ENCODE results near the gene PHETA2. TPM values are rescaled to one million over a fixed set of nuclear protein-coding genes. Genes with fewer than 3 reads are reported as not detected.

Gene PHETA2
- total RNA-seq, 1 experiment from 2014 or later, result 4.5 TPM

- H3K27me3 ChIP-seq (ENCODE audit: insufficient read depth, low read depth), result no peaks in the 10 kb centered on the region
- H3K9me2 ChIP-seq (ENCODE audit: insufficient read depth), result no peaks in the 10 kb centered on the region
- no peak overlapping the region for H3K4me3 ChIP-seq
- H3K9me3 ChIP-seq (ENCODE audit: insufficient read depth, low read depth), result peaks cover 6% of the 10 kb centered on the region; the same call in 1 of the 2 replicates
- CTCF ChIA-PET, result no interaction called here
- H3K79me2 ChIP-seq (ENCODE audit: low read depth), result no peaks in the 10 kb centered on the region
- no TSS peak for BruUV-seq (replicated peaks)
- intact Hi-C loops (cut with micrococcal nuclease; ENCODE audit: unreplicated experiment), result no loop called here
- POLR2A ChIA-PET (ENCODE audit: unreplicated experiment), result interaction anchor here (0.6 kb wide), 1 partner anchor 47 kb away, joined by 3 read pairs; no protein-coding TSS in a partner anchor
- no peaks in the 10 kb centered on the region for H3F3A ChIP-seq (ENCODE audit: insufficient read depth, low read depth)
- TF ChIP-seq, protein P1, sequence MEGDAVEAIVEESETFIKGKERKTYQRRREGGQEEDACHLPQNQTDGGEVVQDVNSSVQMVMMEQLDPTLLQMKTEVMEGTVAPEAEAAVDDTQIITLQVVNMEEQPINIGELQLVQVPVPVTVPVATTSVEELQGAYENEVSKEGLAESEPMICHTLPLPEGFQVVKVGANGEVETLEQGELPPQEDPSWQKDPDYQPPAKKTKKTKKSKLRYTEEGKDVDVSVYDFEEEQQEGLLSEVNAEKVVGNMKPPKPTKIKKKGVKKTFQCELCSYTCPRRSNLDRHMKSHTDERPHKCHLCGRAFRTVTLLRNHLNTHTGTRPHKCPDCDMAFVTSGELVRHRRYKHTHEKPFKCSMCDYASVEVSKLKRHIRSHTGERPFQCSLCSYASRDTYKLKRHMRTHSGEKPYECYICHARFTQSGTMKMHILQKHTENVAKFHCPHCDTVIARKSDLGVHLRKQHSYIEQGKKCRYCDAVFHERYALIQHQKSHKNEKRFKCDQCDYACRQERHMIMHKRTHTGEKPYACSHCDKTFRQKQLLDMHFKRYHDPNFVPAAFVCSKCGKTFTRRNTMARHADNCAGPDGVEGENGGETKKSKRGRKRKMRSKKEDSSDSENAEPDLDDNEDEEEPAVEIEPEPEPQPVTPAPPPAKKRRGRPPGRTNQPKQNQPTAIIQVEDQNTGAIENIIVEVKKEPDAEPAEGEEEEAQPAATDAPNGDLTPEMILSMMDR (conservative IDR thresholded peaks at IDR 0.05), result no peak
- no peak for TF ChIP-seq EZH2 (IDR thresholded peaks at IDR 0.05; ENCODE audit: low read depth)
- no peaks in the 10 kb centered on the region for H4K20me1 ChIP-seq (ENCODE audit: insufficient read depth)
- H3K4me2 ChIP-seq, result no peak overlapping the region
- no peak overlapping the region for H3K27ac ChIP-seq
- H2AFZ ChIP-seq, result no peak overlapping the region
- H3K4me1 ChIP-seq (replicated peaks; ENCODE audit: insufficient read depth), result no peaks in the 10 kb centered on the region
- H3K36me3 ChIP-seq (ENCODE audit: low read depth), result no peaks in the 10 kb centered on the region
- DNase-seq, result no peak
These were observed 40.5 kb upstream of the PHETA2 start for GRCh38 chr22:42033263-42034181.

- ChIA-PET POLR2A (ENCODE audit: unreplicated experiment) (no interaction called here), CTCF (no interaction called here)
- peaks cover 6% of the 10 kb centered on the region; the same call in 1 of the 2 replicates for H3K9me3 ChIP-seq (ENCODE audit: insufficient read depth, low read depth)
- H3K27me3 ChIP-seq (ENCODE audit: insufficient read depth, low read depth), result no peaks in the 10 kb centered on the region
- H2AFZ ChIP-seq, result no peak overlapping the region
- no peaks in the 10 kb centered on the region for H3K4me1 ChIP-seq (replicated peaks; ENCODE audit: insufficient read depth)
- DNase-seq, result no peak
- no peaks in the 10 kb centered on the region for H3K79me2 ChIP-seq (ENCODE audit: low read depth)
- no peaks in the 10 kb centered on the region for H4K20me1 ChIP-seq (ENCODE audit: insufficient read depth)
- intact Hi-C loops (cut with micrococcal nuclease; ENCODE audit: unreplicated experiment), result no loop called here
- H3K4me3 ChIP-seq, result no peak overlapping the region
- TF ChIP-seq EZH2 (IDR thresholded peaks at IDR 0.05; ENCODE audit: low read depth), result no peak
- no peaks in the 10 kb centered on the region for H3K36me3 ChIP-seq (ENCODE audit: low read depth)
- H3K9me2 ChIP-seq (ENCODE audit: insufficient read depth), result no peaks in the 10 kb centered on the region; the same call in 1 of the 2 replicates
- H3K4me2 ChIP-seq, result no peak overlapping the region
- H3K27ac ChIP-seq, result no peak overlapping the region
- H3F3A ChIP-seq (ENCODE audit: insufficient read depth, low read depth), result no peaks in the 10 kb centered on the region
- BruUV-seq (replicated peaks), result no TSS peak
These were observed 38.8 kb upstream of the PHETA2 start for GRCh38 chr22:42035256-42035655.

DNA sequence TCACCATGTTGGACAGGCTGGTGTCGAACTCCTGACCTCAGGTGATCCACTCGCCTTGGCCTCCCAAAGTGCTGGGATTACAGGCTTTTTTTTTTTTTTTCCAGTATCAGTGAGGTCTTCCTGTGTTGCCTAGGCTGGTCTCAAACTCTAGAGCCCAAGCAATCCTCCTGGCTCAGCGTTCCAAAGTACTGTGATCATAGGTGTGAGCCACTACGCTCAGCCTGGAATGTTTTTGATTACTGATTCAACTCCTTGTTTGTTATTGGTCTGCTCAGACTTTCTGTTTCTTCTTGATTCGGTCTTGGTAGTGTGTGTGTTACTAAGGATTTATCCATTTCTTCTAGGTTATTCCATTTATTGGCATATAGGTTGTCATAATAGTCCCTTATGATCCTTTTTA is 34.8 kb upstream of the PHETA2 start:
- Histone ChIP-seq H3K27me3 (ENCODE audit: insufficient read depth, low read depth) (no peaks in the 10 kb centered on the region), H3K4me1 (replicated peaks; ENCODE audit: insufficient read depth) (no peaks in the 10 kb centered on the region), H2AFZ (no peak overlapping the region), H3F3A (ENCODE audit: insufficient read depth, low read depth) (no peaks in the 10 kb centered on the region), H3K36me3 (ENCODE audit: low read depth) (no peaks in the 10 kb centered on the region), H3K79me2 (ENCODE audit: low read depth) (no peaks in the 10 kb centered on the region), H3K27ac (no peak overlapping the region), H3K4me3 (no peak overlapping the region), H3K9me2 (ENCODE audit: insufficient read depth) (no peaks in the 10 kb centered on the region; the same call in 1 of the 2 replicates), H4K20me1 (ENCODE audit: insufficient read depth) (no peaks in the 10 kb centered on the region), H3K9me3 (ENCODE audit: insufficient read depth, low read depth) (peaks cover 7% of the 10 kb centered on the region), H3K4me2 (no peak overlapping the region)
- intact Hi-C loops (cut with micrococcal nuclease; ENCODE audit: unreplicated experiment), result no loop called here
- TF ChIP-seq, protein P1 (conservative IDR thresholded peaks at IDR 0.05), result no peak
- no peak for TF ChIP-seq EZH2 (IDR thresholded peaks at IDR 0.05; ENCODE audit: low read depth)
- no peak for DNase-seq
- ChIA-PET CTCF (no interaction called here), POLR2A (ENCODE audit: unreplicated experiment) (no interaction called here)
- BruUV-seq (replicated peaks), result no TSS peak

Measured in PC-9 (cell line).